IMR-90 (cell line): ENCODE measurements around the gene LAMA2.

Source experiments
- BHLHE40 ChIP-seq: fragments of 150-350 bp; IDR thresholded peaks from 2 replicates; pipeline ENCODE4 v1.6.1; 2016; ENCODE audit warnings: mild to moderate bottlenecking, low read depth, low read length
- CEBPB ChIP-seq: IDR thresholded peaks from 2 replicates; pipeline ENCODE4 v1.6.1; 2012; ENCODE audit warnings: low read depth, low read length, improper control_type of control experiment
- CHD1 ChIP-seq: IDR thresholded peaks from 2 replicates; pipeline ENCODE4 v1.6.1; 2012; ENCODE audit warnings: low read depth, low read length, improper control_type of control experiment
- MAFK ChIP-seq: IDR thresholded peaks from 2 replicates; pipeline ENCODE4 v1.6.1; 2012; ENCODE audit warnings: low read depth, low read length, improper control_type of control experiment
- MAZ ChIP-seq: IDR thresholded peaks from 2 replicates; pipeline ENCODE4 v1.6.1; 2012; ENCODE audit warnings: low read depth, mild to moderate bottlenecking, low read length, improper control_type of control experiment, moderate library complexity, borderline replicate concordance
- MXI1 ChIP-seq: IDR thresholded peaks from 2 replicates; pipeline ENCODE4 v1.6.1; 2012; ENCODE audit warnings: low read depth, mild to moderate bottlenecking, low read length, moderate library complexity, borderline replicate concordance
- NFE2L2 ChIP-seq: fragments of 150-350 bp; IDR thresholded peaks from 2 replicates; pipeline ENCODE4 v1.6.1; 2016; ENCODE audit warnings: low read depth, mild to moderate bottlenecking, low read length
- POLR2A ChIP-seq: IDR thresholded peaks from 2 replicates; pipeline ENCODE4 v1.6.1; 2012; ENCODE audit warnings: mild to moderate bottlenecking, low read depth, low read length
- RAD21 ChIP-seq: IDR thresholded peaks from 2 replicates; pipeline ENCODE4 v1.6.1; 2012; ENCODE audit warnings: low read length, improper control_type of control experiment
- SMC3 ChIP-seq: fragments of 150-350 bp; IDR thresholded peaks from 2 replicates; pipeline ENCODE4 v1.6.1; 2016; ENCODE audit warnings: low read depth, mild to moderate bottlenecking, antibody characterized with exemption, low read length, moderate library complexity
- TF ChIP-seq, protein P1 (sequence below): conservative IDR thresholded peaks from 2 replicates; pipeline ENCODE4 v1.5.1; 2012; ENCODE audit warnings: mild to moderate bottlenecking, low read depth, low read length, improper control_type of control experiment

DNA sequence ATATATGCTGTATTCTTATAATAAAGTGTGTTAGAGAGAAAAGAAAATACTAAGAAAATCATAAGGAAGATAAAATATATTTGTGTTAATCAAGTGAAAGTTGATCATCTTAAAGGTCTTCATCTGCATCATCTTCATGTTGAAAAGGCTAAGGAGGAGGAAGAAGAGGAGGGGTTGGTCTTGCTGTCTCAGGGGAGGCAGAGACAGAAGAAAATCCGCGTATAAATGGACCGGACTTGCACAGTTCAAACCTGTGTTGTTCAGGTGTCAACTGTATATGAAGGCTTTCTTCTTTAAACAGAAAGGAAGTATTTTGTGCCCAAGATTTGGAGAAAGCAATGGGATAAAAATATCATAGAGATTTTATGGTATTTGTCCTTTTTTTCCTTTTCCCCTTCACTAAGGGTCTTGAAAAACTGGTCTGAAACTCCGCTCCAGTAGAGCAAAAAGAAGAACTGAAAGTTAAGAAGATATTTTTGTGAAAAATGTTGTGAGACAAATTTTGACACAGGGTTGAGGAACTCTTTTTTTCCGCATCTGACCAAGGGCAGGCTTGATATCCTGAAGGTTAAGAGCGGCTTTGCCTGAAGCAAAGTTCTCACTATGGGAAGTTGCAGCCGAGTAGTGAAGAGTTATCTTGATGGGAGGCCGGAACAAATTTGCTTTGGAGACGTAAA, 350.7 kb downstream of the LAMA2 start:
- TF ChIP-seq CEBPB (no peak), SMC3 (no peak), MAZ (no peak), POLR2A (no peak), CHD1 (no peak), MXI1 (no peak), BHLHE40 (no peak), NFE2L2 (no peak), RAD21 (no peak), MAFK (no peak)
- TF ChIP-seq, protein P1, sequence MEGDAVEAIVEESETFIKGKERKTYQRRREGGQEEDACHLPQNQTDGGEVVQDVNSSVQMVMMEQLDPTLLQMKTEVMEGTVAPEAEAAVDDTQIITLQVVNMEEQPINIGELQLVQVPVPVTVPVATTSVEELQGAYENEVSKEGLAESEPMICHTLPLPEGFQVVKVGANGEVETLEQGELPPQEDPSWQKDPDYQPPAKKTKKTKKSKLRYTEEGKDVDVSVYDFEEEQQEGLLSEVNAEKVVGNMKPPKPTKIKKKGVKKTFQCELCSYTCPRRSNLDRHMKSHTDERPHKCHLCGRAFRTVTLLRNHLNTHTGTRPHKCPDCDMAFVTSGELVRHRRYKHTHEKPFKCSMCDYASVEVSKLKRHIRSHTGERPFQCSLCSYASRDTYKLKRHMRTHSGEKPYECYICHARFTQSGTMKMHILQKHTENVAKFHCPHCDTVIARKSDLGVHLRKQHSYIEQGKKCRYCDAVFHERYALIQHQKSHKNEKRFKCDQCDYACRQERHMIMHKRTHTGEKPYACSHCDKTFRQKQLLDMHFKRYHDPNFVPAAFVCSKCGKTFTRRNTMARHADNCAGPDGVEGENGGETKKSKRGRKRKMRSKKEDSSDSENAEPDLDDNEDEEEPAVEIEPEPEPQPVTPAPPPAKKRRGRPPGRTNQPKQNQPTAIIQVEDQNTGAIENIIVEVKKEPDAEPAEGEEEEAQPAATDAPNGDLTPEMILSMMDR: no peak
